DND-41 (cell line): ENCODE results near the gene ITFG1.

Source experiments
- ATAC-seq: fragments of 200-7000 bp; cut with Tn5 transposase; 3 replicates; pipeline ENCODE4 v1.9.1; 2021; ENCODE audit warnings: low read depth; ENCODE audit not compliant: insufficient read depth
- DNase-seq: peaks from one replicate; pipeline ENCODE4 v3.0.0-alpha.2; 2020
- H2AFZ ChIP-seq: 2 replicates; pipeline ENCODE4 v1.6.0; 2012; ENCODE audit warnings: low read depth, low read length
- H3K27ac ChIP-seq: 2 replicates; pipeline ENCODE4 v1.5.1; 2012; ENCODE audit warnings: low read length, inconsistent platforms
- H3K27me3 ChIP-seq: fragments of 200-600 bp; sonication (generic); 2 replicates; pipeline ENCODE4 v1.6.0; 2012; ENCODE audit warnings: low read length, mild to moderate bottlenecking, inconsistent platforms; ENCODE audit not compliant: insufficient read depth, poor library complexity
- H3K36me3 ChIP-seq: 2 replicates; pipeline ENCODE4 v1.5.1; 2012; ENCODE audit warnings: low read length, inconsistent platforms; ENCODE audit not compliant: insufficient read depth
- H3K4me1 ChIP-seq: 2 replicates; pipeline ENCODE4 v1.5.1; 2012; ENCODE audit warnings: mild to moderate bottlenecking, low read length; ENCODE audit not compliant: insufficient read depth
- H3K4me2 ChIP-seq: 2 replicates; pipeline ENCODE4 v1.6.0; 2012; ENCODE audit warnings: mild to moderate bottlenecking, moderate library complexity, low read length, inconsistent platforms; ENCODE audit not compliant: insufficient read depth
- H3K4me3 ChIP-seq, 2 experiments: fragments of 200-600 bp in 1 of 2; shearing (Covaris generic) in 1 of 2; 2 replicates each; pipeline ENCODE4 v1.5.1; 2012 to 2016; ENCODE audit warnings: inconsistent platforms in 2 of 2, low read length in 2 of 2, mild to moderate bottlenecking in 2 of 2, low read depth in 1 of 2, moderate library complexity in 1 of 2
- H3K79me2 ChIP-seq: 2 replicates; pipeline ENCODE4 v1.6.0; 2012; ENCODE audit warnings: low read length, inconsistent platforms; ENCODE audit not compliant: insufficient read depth
- H3K9ac ChIP-seq: 2 replicates; pipeline ENCODE4 v1.6.0; 2012; ENCODE audit warnings: low read depth, mild to moderate bottlenecking, inconsistent platforms, low read length, moderate library complexity
- H3K9me3 ChIP-seq: 2 replicates; pipeline ENCODE4 v1.5.1; 2012; ENCODE audit warnings: low read length, moderate library complexity, mild to moderate bottlenecking, inconsistent platforms; ENCODE audit not compliant: insufficient read depth, severe bottlenecking
- H4K20me1 ChIP-seq: 2 replicates; pipeline ENCODE4 v1.6.0; 2012; ENCODE audit warnings: low read length; ENCODE audit not compliant: insufficient read depth
- EZH2 ChIP-seq: IDR thresholded peaks from 3 replicates; pipeline ENCODE4 v1.6.1; 2012; ENCODE audit warnings: borderline replicate concordance, low read depth, mild to moderate bottlenecking, moderate library complexity, low read length, inconsistent platforms; ENCODE audit not compliant: severe bottlenecking
- TF ChIP-seq, protein P1 (sequence below): IDR thresholded peaks from 2 replicates; pipeline ENCODE4 v1.5.1; 2012; ENCODE audit warnings: borderline replicate concordance, low read length, moderate library complexity, mild to moderate bottlenecking; ENCODE audit not compliant: poor library complexity, severe bottlenecking; ENCODE audit errors: extremely low read depth

The ITFG1 gene

DNA sequence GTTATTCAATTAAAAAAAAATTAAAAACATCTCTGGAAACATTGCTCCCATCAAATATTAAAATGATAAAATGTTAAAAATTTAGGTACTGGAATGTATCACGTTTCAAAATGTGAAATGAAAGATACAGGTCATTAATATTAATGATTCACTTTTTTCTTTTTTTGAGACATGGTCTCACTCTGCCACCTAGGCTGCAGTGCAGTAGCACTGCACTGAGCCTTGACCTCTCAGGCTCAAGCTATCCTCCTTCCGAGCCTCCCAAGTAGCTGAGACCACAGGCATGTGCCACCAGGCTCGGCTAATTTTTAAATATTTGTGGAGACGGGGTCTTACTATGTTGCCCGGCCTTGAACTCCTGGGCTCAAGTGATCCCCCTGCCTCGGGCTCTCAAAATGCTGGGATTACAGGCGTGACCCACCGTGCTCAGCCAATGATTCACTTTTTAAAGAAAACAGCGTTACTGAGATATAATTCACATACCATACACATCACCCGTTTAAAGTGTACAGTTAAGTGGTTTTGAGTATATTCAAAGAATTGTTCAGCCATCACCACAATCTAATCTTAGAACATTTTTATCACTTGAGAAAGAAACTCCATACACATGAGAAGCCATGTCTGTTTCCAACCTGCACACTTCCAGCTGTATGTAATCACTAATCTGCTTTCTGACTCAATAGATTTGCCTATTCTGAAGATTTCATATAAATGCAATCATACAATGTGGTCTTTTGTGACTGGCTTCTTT lies 298.0 kb downstream of the ITFG1 start:
- ATAC-seq (no peak), DNase-seq (no peak)
- Histone ChIP-seq H3K4me3 (no peak overlapping the region), H3K27me3 (no peaks in the 10 kb centered on the region), H3K79me2 (no peaks in the 10 kb centered on the region), H4K20me1 (no peaks in the 10 kb centered on the region), H3K9me3 (no peaks in the 10 kb centered on the region), H2AFZ (no peak overlapping the region), H3K36me3 (peaks cover 12% of the 10 kb centered on the region; the same call in 1 of the 2 replicates), H3K9ac (no peak overlapping the region), H3K4me2 (no peak overlapping the region), H3K4me1 (no peaks in the 10 kb centered on the region), H3K27ac (no peak overlapping the region)
- TF ChIP-seq EZH2 = no peak
- TF ChIP-seq, protein P1, sequence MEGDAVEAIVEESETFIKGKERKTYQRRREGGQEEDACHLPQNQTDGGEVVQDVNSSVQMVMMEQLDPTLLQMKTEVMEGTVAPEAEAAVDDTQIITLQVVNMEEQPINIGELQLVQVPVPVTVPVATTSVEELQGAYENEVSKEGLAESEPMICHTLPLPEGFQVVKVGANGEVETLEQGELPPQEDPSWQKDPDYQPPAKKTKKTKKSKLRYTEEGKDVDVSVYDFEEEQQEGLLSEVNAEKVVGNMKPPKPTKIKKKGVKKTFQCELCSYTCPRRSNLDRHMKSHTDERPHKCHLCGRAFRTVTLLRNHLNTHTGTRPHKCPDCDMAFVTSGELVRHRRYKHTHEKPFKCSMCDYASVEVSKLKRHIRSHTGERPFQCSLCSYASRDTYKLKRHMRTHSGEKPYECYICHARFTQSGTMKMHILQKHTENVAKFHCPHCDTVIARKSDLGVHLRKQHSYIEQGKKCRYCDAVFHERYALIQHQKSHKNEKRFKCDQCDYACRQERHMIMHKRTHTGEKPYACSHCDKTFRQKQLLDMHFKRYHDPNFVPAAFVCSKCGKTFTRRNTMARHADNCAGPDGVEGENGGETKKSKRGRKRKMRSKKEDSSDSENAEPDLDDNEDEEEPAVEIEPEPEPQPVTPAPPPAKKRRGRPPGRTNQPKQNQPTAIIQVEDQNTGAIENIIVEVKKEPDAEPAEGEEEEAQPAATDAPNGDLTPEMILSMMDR = no peak

DNA sequence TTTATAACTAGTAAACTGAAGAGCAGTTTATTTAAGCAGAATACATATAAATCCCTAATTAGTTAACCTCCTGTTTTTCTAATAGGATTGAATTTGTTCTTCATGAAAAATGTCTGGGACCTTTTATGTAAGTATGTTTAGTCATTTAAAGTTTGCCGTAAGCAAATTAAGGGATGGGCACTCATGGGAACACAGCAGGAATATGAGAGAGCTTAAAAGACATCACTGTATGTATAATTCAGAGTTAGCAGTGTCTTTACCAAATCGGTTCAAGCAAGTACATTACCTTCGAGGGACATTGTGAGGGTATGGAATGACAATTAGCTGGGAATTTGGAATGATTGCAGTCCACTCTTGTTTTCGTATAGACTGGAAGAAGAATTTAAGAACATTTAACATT lies 299.4 kb downstream of the ITFG1 start:
- DNase-seq (no peak), ATAC-seq (no peak)
- Histone ChIP-seq H3K79me2 (no peaks in the 10 kb centered on the region), H3K9ac (no peak overlapping the region), H4K20me1 (no peaks in the 10 kb centered on the region), H2AFZ (no peak overlapping the region), H3K4me2 (no peak overlapping the region), H3K27ac (no peak overlapping the region), H3K27me3 (no peaks in the 10 kb centered on the region), H3K4me3 (no peak overlapping the region), H3K4me1 (no peaks in the 10 kb centered on the region), H3K36me3 (peaks cover 25% of the 10 kb centered on the region; the same call in 1 of the 2 replicates), H3K9me3 (no peaks in the 10 kb centered on the region)
- no peak for TF ChIP-seq EZH2
- TF ChIP-seq, protein P1 = no peak

DNA sequence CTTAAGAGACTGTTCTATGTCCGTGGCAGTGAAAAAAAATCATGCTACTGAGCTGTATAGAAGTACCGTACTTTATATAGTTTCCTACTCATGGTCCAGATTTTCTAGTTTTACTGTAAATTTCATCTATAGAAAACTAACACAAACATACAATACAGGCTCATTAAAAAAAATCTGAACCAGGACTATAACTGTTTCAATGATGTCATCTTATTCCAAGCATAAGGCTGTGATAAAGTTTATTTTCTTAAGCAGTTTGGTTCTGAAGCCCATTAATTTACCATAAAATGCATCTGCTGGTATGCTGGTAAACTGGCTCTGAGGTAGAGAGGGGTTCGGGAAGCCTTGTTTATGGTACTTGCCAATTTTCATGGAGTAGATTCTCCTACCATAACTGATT lies 300.4 kb downstream of the ITFG1 start:
- ATAC-seq = no peak
- no peak overlapping the region for H3K9ac ChIP-seq
- H3K4me1 ChIP-seq = no peaks in the 10 kb centered on the region
- peaks cover 25% of the 10 kb centered on the region; the same call in 1 of the 2 replicates for H3K36me3 ChIP-seq
- H3K27ac ChIP-seq = no peak overlapping the region
- no peaks in the 10 kb centered on the region for H3K9me3 ChIP-seq
- no peak overlapping the region for H3K4me2 ChIP-seq
- H3K79me2 ChIP-seq = no peaks in the 10 kb centered on the region
- no peaks in the 10 kb centered on the region for H4K20me1 ChIP-seq
- no peaks in the 10 kb centered on the region for H3K27me3 ChIP-seq
- no peak for TF ChIP-seq EZH2
- TF ChIP-seq, protein P1 = no peak
- H3K4me3 ChIP-seq = no peak overlapping the region
- no peak for DNase-seq
- H2AFZ ChIP-seq = no peak overlapping the region

DNA sequence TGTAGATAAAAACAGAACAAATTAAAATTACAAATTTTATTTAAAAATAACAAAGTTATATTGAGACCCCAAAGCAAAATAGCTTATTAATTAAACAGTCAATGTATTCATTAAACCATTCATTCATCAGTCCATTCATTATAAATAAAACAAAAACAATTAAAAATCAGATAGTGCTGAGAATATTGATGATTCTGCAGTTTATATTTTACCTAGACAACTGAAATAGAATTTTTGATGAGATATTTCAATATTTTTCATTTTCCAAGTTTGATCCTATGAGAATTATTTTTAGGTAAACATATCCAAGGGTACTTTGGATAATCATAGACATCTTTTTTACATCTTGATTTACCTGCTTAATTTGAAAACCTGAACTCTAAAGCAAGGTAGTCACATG lies 301.9 kb downstream of the ITFG1 start:
- DNase-seq (no peak), ATAC-seq (no peak)
- no peak overlapping the region for H3K27ac ChIP-seq
- H2AFZ ChIP-seq = no peak overlapping the region
- no peak overlapping the region for H3K4me2 ChIP-seq
- H3K4me1 ChIP-seq = no peaks in the 10 kb centered on the region
- no peaks in the 10 kb centered on the region for H3K9me3 ChIP-seq
- no peaks in the 10 kb centered on the region for H3K27me3 ChIP-seq
- H3K79me2 ChIP-seq = no peaks in the 10 kb centered on the region
- H3K36me3 ChIP-seq = peaks cover 26% of the 10 kb centered on the region; the same call in 1 of the 2 replicates
- TF ChIP-seq, protein P1 = no peak
- no peak for TF ChIP-seq EZH2
- H4K20me1 ChIP-seq = no peaks in the 10 kb centered on the region
- no peak overlapping the region for H3K4me3 ChIP-seq
- no peak overlapping the region for H3K9ac ChIP-seq
